Nephron (organoid): ENCODE results near the gene TRAF3.

Experiments used
- H3K27ac Mint-ChIP-seq, 3 experiments: 2 replicates each; pipeline ENCODE4 v1.8.0; 2020; ENCODE audit warnings: mixed read lengths in 3 of 3, mild to moderate bottlenecking in 2 of 3, moderate library complexity in 1 of 3
- H3K27me3 Mint-ChIP-seq: 2 replicates; pipeline ENCODE4 v1.8.0; 2021; ENCODE audit warnings: low read depth, mild to moderate bottlenecking, moderate library complexity, mixed read lengths
- H3K36me3 Mint-ChIP-seq: 2 replicates; pipeline ENCODE4 v1.8.0; 2020; ENCODE audit warnings: low read depth, mixed read lengths
- H3K4me1 Mint-ChIP-seq: 2 replicates; pipeline ENCODE4 v1.8.0; 2020; ENCODE audit warnings: mixed read lengths
- H3K4me3 Mint-ChIP-seq, 3 experiments: 2 replicates each; pipeline ENCODE4 v1.8.0; 2020; ENCODE audit warnings: mild to moderate bottlenecking in 3 of 3, mixed read lengths in 3 of 3, moderate library complexity in 2 of 3
- H3K9me3 Mint-ChIP-seq: 2 replicates; pipeline ENCODE4 v1.8.0; 2020; ENCODE audit warnings: mixed read lengths
- CTCF ChIP-seq, 3 experiments: fragments of 200-600 bp; sonication (generic); IDR thresholded peaks; one replicate each; pipeline ENCODE4 v1.5.0; 2021; ENCODE audit warnings: antibody characterized with exemption in 3 of 3; ENCODE audit not compliant: unreplicated experiment in 3 of 3

Gene TRAF3

GRCh38 chr14:102941419-102942011 lies 164.3 kb downstream of the TRAF3 start:
- Mint-ChIP-seq H3K4me1 (peaks cover 10% of the 10 kb centered on the region), H3K4me3 (no peak overlapping the region), H3K27ac (no peak overlapping the region), H3K36me3 (peaks cover 61% of the 10 kb centered on the region), H3K9me3 (no peaks in the 10 kb centered on the region), H3K27me3 (no peaks in the 10 kb centered on the region)
- TF ChIP-seq CTCF (IDR thresholded peaks at IDR 0.05; ENCODE audit: unreplicated experiment in 3 of 3) = no peak

- H3K36me3 Mint-ChIP-seq = peaks cover 62% of the 10 kb centered on the region
- no peaks in the 10 kb centered on the region for H3K27me3 Mint-ChIP-seq
- H3K9me3 Mint-ChIP-seq = no peaks in the 10 kb centered on the region
- no peak overlapping the region for H3K4me3 Mint-ChIP-seq
- H3K27ac Mint-ChIP-seq = no peak overlapping the region
- no peak for TF ChIP-seq CTCF (IDR thresholded peaks at IDR 0.05; ENCODE audit: unreplicated experiment in 3 of 3)
- H3K4me1 Mint-ChIP-seq = peaks cover 10% of the 10 kb centered on the region
Observed at GRCh38 chr14:102942069-102942468, 164.8 kb downstream of the TRAF3 start.

GRCh38 chr14:102943454-102943853 lies 166.2 kb downstream of the TRAF3 start:
- Mint-ChIP-seq H3K27me3 (no peaks in the 10 kb centered on the region), H3K27ac (no peak overlapping the region), H3K36me3 (peaks cover 62% of the 10 kb centered on the region), H3K9me3 (no peaks in the 10 kb centered on the region), H3K4me1 (peaks cover 10% of the 10 kb centered on the region), H3K4me3 (no peak overlapping the region)
- no peak for TF ChIP-seq CTCF (IDR thresholded peaks at IDR 0.05; ENCODE audit: unreplicated experiment in 3 of 3)

- no peak overlapping the region for H3K4me3 Mint-ChIP-seq
- H3K27me3 Mint-ChIP-seq = no peaks in the 10 kb centered on the region
- TF ChIP-seq CTCF (IDR thresholded peaks at IDR 0.05; ENCODE audit: unreplicated experiment in 3 of 3) = no peak
- H3K36me3 Mint-ChIP-seq = peaks cover 65% of the 10 kb centered on the region
- H3K4me1 Mint-ChIP-seq = peaks cover 12% of the 10 kb centered on the region
- H3K27ac Mint-ChIP-seq = no peak overlapping the region
- H3K9me3 Mint-ChIP-seq = no peaks in the 10 kb centered on the region
Observed at GRCh38 chr14:102943979-102944378, 166.7 kb downstream of the TRAF3 start.

- peaks cover 65% of the 10 kb centered on the region for H3K36me3 Mint-ChIP-seq
- TF ChIP-seq CTCF (IDR thresholded peaks at IDR 0.05; ENCODE audit: unreplicated experiment in 3 of 3) = no peak
- H3K4me1 Mint-ChIP-seq = peaks cover 19% of the 10 kb centered on the region
- no peaks in the 10 kb centered on the region for H3K27me3 Mint-ChIP-seq
- no peak overlapping the region for H3K27ac Mint-ChIP-seq
- H3K9me3 Mint-ChIP-seq = no peaks in the 10 kb centered on the region
- no peak overlapping the region for H3K4me3 Mint-ChIP-seq
Observed at GRCh38 chr14:102944448-102945330, 167.4 kb downstream of the TRAF3 start.
